ENCODE results near the gene RAPGEF1. TPM values are rescaled to one million over a fixed set of nuclear protein-coding genes. Genes with fewer than 3 reads are reported as not detected.
"Not testable (repeated sequence)": the region's sequence is repeated elsewhere in the genome, so short reads cannot be mapped to it uniquely, and the experiment has no call there.

RAPGEF1 gene
- total RNA-seq, 2 donors from 2014 or later, result 45.8 to 105 TPM

GRCh38 chr9:131674425-131675421, 65.2 kb downstream of the RAPGEF1 start:
- Mint-ChIP-seq H3K27ac (peak overlapping the region; percentile 51 to 77), H3K9me3 (no peaks in the 10 kb centered on the region), H3K36me3 (peaks cover 0 to 21% of the 10 kb centered on the region in 2 donors)
- ATAC-seq (no peak), DNase-seq (ENCODE audit: low spot score in 2 of 2) (no peak)

GRCh38 chr9:131673531-131673930, 66.3 kb downstream of the RAPGEF1 start:
- Mint-ChIP-seq H3K9me3 (no peaks in the 10 kb centered on the region), H3K36me3 (peaks cover 0 to 21% of the 10 kb centered on the region in 2 donors), H3K27ac (peak overlapping the region in 1 of 2 donors; percentile 57)
- DNase-seq (ENCODE audit: low spot score in 2 of 2) (no peak), ATAC-seq (no peak)

- DNase-seq (ENCODE audit: low spot score in 2 of 2) (no peak), ATAC-seq (no peak)
- Mint-ChIP-seq H3K36me3 (peaks cover 0 to 21% of the 10 kb centered on the region in 2 donors), H3K9me3 (no peaks in the 10 kb centered on the region), H3K27ac (peak overlapping the region in 1 of 2 donors; percentile 50)
Measured at GRCh38 chr9:131673068-131673467, 66.8 kb downstream of the RAPGEF1 start.

GRCh38 chr9:131672451-131672850, 67.4 kb downstream of the RAPGEF1 start:
- ATAC-seq, result no peak
- Mint-ChIP-seq H3K27ac (peak overlapping the region in 1 of 2 donors; percentile 50), H3K36me3 (peaks cover 0 to 21% of the 10 kb centered on the region in 2 donors), H3K9me3 (no peaks in the 10 kb centered on the region)
- DNase-seq (ENCODE audit: low spot score in 2 of 2), result no peak

- Mint-ChIP-seq H3K27ac (peak overlapping the region; percentile 13 to 88), H3K9me3 (no peaks in the 10 kb centered on the region), H3K36me3 (peaks cover 0 to 22% of the 10 kb centered on the region in 2 donors)
- DNase-seq (ENCODE audit: low spot score in 2 of 2) (no peak), ATAC-seq (no peak)
Measured at GRCh38 chr9:131671133-131671520, 68.7 kb downstream of the RAPGEF1 start.

GRCh38 chr9:131670247-131671132, 69.4 kb downstream of the RAPGEF1 start:
- no peak for ATAC-seq
- peaks cover 0 to 28% of the 10 kb centered on the region in 2 donors for H3K36me3 Mint-ChIP-seq

GRCh38 chr9:131669269-131670157, 70.4 kb downstream of the RAPGEF1 start:
- DNase-seq (ENCODE audit: low spot score in 2 of 2) (no peak), ATAC-seq (peak in 1 of 2 donors; percentile 2)
- Mint-ChIP-seq H3K9me3 (no peaks in the 10 kb centered on the region), H3K36me3 (peaks cover 0 to 20% of the 10 kb centered on the region in 2 donors), H3K27ac (peak overlapping the region; percentile 99)

More at GRCh38 chr9:131670247-131671132, 69.4 kb downstream of the RAPGEF1 start:
- DNase-seq (ENCODE audit: low spot score in 2 of 2), result no peak
- peak overlapping the region; percentile 99 for H3K27ac Mint-ChIP-seq
- H3K9me3 Mint-ChIP-seq, result no peaks in the 10 kb centered on the region

GRCh38 chr9:131668439-131669268, 71.2 kb downstream of the RAPGEF1 start:
- Mint-ChIP-seq H3K9me3 (no peaks in the 10 kb centered on the region), H3K36me3 (peaks cover 0 to 20% of the 10 kb centered on the region in 2 donors), H3K27ac (peak overlapping the region; percentile 99)
- ATAC-seq (peak; percentile 80 to 82), DNase-seq (ENCODE audit: low spot score in 2 of 2) (peak; percentile 69 to 85)

- H3K36me3 Mint-ChIP-seq, result peaks cover 0 to 23% of the 10 kb centered on the region in 2 donors
- no peaks in the 10 kb centered on the region for H3K9me3 Mint-ChIP-seq
- ATAC-seq (peak in 1 of 2 donors; percentile 0), DNase-seq (ENCODE audit: low spot score in 2 of 2) (no peak)
- H3K27ac Mint-ChIP-seq, result peak overlapping the region; percentile 99
Measured at GRCh38 chr9:131668057-131668438, 71.8 kb downstream of the RAPGEF1 start.

- DNase-seq (ENCODE audit: low spot score in 2 of 2) (peak; percentile 52 to 86), ATAC-seq (peak; percentile 58 to 75)
- peak overlapping the region; percentile 99 for H3K27ac Mint-ChIP-seq
- peaks cover 0 to 27% of the 10 kb centered on the region in 2 donors for H3K36me3 Mint-ChIP-seq
- no peaks in the 10 kb centered on the region for H3K9me3 Mint-ChIP-seq
Measured at GRCh38 chr9:131667576-131667975, 72.3 kb downstream of the RAPGEF1 start.

GRCh38 chr9:131666774-131667173, 73.1 kb downstream of the RAPGEF1 start:
- DNase-seq (ENCODE audit: low spot score in 2 of 2), result no peak
- Mint-ChIP-seq H3K36me3 (peaks cover 0 to 27% of the 10 kb centered on the region in 2 donors), H3K9me3 (no peaks in the 10 kb centered on the region), H3K27ac (peak overlapping the region; percentile 99)
- no peak for ATAC-seq

- peak overlapping the region in 1 of 2 donors; percentile 99 for H3K27ac Mint-ChIP-seq
- H3K36me3 Mint-ChIP-seq, result peaks cover 0 to 22% of the 10 kb centered on the region in 2 donors
- ATAC-seq (no peak), DNase-seq (ENCODE audit: low spot score in 2 of 2) (no peak)
- H3K9me3 Mint-ChIP-seq, result no peaks in the 10 kb centered on the region
Measured at GRCh38 chr9:131666029-131666428, 73.8 kb downstream of the RAPGEF1 start.

- DNase-seq (ENCODE audit: low spot score in 2 of 2), result no peak
- Mint-ChIP-seq H3K27ac (peak overlapping the region; percentile 4 to 38), H3K9me3 (no peaks in the 10 kb centered on the region), H3K36me3 (peaks cover 0 to 28% of the 10 kb centered on the region in 2 donors)
- no peak for ATAC-seq
Measured at GRCh38 chr9:131663288-131663687, 76.6 kb downstream of the RAPGEF1 start.

- ATAC-seq, result peak in 1 of 2 donors; percentile 1
- not testable (repeated sequence) for DNase-seq (ENCODE audit: low spot score in 2 of 2)
- H3K36me3 Mint-ChIP-seq, result peaks cover 5 to 32% of the 10 kb centered on the region in 2 donors
Measured at GRCh38 chr9:131662289-131662621, 77.6 kb downstream of the RAPGEF1 start.

More at GRCh38 chr9:131662289-131662621, 77.6 kb downstream of the RAPGEF1 start:
- peak overlapping the region; percentile 84 to 96 for H3K27ac Mint-ChIP-seq
- not testable (repeated sequence) for H3K9me3 Mint-ChIP-seq

Measured in activated naive CD4-positive, alpha-beta T cell treated with anti-CD3 and anti-CD28 coated beads, Interleukin-2, amount 50 U/mL, for 72 hours (primary cell).